Measurements from ENCODE around the gene MS4A7.

The MS4A7 gene

DNA sequence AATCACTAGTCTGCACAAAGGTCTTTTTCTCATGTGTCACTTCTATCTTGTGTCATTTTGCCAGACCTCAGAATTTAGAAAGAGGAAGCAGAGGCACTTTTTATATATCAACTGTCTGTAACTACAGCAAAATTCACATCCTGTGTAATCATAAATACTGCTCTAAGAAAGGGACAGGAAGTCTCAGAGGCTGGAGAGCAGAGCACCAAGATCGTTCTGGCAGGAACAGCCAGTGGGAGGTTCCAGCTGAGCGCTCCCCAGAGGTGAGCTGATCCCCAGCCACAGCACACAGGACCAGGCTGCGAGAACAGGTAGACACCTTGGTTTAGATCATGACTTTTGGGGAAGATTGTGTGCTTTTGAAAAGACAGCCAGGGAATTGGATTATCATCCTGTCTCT, at the start of gene MS4A7:
Gene MS4A7, plus strand, starts transcription at position 179 of the 400 bp plus-strand sequence. CDS start 4,610 bp downstream, outside the sequence.
- Mint-ChIP-seq H3K4me3 (no peak within 1 kb of the TSS), H3K36me3 (ENCODE audit: low read depth) (no peaks in the 10 kb centered on the region), H3K9me3 (no peaks in the 10 kb centered on the region), H3K27ac (no peak within 1 kb of the TSS), H3K4me1 (ENCODE audit: low read depth) (peaks cover 7% of the 10 kb centered on the region), H3K27me3 (peaks cover 42% of the 10 kb centered on the region)
- no peak for DNase-seq

- Mint-ChIP-seq H3K9me3 (no peaks in the 10 kb centered on the region), H3K4me3 (no peak overlapping the region), H3K27me3 (peaks cover 30% of the 10 kb centered on the region), H3K4me1 (ENCODE audit: low read depth) (peaks cover under 1% of the 10 kb centered on the region), H3K36me3 (ENCODE audit: low read depth) (no peaks in the 10 kb centered on the region), H3K27ac (no peak overlapping the region)
- no peak for DNase-seq
Measured at GRCh38 chr11:60332846-60333245, 45.5 kb upstream of the MS4A7 start.

DNA sequence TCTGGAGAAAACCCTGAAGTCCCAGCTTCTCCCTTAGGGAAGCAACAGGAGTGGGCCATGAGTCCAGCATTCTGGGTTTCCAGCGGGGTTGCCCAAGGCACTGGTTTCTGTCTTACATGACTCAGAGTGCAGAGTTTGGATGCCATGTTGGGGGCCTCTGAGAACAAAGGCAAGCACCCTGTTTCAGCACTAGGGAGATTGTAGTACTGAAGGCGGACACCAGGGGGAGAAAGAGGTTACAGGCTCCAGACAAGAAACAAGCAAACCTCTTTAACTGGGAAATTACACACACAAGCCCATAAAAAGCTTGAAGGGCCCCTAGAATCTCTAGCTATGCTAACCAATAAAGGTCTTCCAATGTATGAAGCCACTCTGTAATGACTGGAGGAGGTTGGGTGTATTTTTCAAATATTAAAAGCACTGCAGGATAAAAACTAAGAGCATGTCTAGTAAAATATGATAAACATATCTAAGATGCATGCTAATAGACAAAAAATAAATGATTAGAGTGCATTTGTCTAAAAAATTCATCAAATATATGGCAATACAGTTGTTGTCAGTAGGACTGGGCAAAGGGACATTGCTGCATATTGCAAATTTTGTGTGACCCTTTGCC, 44.2 kb upstream of the MS4A7 start:
- H3K4me1 Mint-ChIP-seq (ENCODE audit: low read depth), result peaks cover 2% of the 10 kb centered on the region
- no peaks in the 10 kb centered on the region for H3K36me3 Mint-ChIP-seq (ENCODE audit: low read depth)
- DNase-seq, result peak; percentile 63
- peaks cover 36% of the 10 kb centered on the region for H3K27me3 Mint-ChIP-seq
- no peak overlapping the region for H3K4me3 Mint-ChIP-seq
- H3K27ac Mint-ChIP-seq, result no peak overlapping the region
- H3K9me3 Mint-ChIP-seq, result no peaks in the 10 kb centered on the region

DNA sequence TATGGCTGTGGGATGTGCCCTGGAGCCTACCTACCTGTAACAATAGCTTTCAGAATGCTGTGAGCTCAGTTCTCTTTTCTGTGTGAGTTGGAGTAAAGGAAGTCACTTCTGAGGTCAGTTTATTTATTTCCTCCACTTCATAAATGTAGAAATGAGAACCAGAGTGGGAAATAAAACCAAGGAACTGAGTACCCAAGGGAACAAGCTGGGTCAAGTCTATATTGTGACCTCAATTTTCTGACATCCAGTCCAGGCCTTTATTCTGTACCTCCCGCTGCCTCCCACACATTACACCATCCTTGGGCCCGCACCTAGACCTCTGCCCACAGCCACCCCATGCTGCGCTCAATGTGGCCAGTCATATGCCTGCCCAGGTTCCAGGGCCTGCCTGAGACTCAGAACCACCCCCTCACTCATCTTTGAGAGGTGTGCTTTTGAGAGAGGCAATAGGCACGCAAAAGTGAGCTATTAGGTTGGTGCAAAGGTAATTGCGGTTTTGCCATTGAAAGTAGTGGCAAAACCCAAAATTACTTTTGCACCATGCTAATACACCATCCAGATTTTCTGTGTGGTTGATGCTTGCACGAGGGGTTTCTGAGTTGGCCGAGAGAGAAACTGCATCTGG, 41.5 kb upstream of the MS4A7 start:
- Mint-ChIP-seq H3K27ac (no peak overlapping the region), H3K4me1 (ENCODE audit: low read depth) (peaks cover 2% of the 10 kb centered on the region), H3K27me3 (peaks cover 39% of the 10 kb centered on the region), H3K9me3 (no peaks in the 10 kb centered on the region), H3K36me3 (ENCODE audit: low read depth) (no peaks in the 10 kb centered on the region), H3K4me3 (no peak overlapping the region)
- DNase-seq, result no peak

DNA sequence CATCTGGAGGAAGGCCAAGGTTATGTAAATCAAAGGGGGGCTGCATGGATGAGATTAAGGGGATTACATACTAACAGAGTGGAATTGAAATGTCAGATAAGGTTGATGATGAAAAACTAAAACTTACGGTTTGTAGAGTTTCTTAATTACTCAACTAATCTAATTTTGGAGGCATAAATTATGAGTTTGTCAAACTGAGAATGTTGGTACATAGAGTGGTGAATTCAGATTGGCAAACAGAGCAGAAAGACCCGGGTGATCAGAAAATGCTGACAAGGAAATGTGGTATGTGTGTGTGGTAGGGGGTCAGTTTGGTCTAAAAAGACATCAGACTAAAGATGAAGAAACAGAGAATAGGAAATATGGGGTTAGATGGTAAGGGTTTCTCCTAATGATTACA, 40.3 kb upstream of the MS4A7 start:
- Mint-ChIP-seq H3K27me3 (peaks cover 43% of the 10 kb centered on the region), H3K4me3 (no peak overlapping the region), H3K36me3 (ENCODE audit: low read depth) (no peaks in the 10 kb centered on the region), H3K27ac (no peak overlapping the region), H3K4me1 (ENCODE audit: low read depth) (peaks cover 2% of the 10 kb centered on the region), H3K9me3 (no peaks in the 10 kb centered on the region)
- DNase-seq, result no peak

GRCh38 chr11:60339356-60339755, 39.0 kb upstream of the MS4A7 start:
- H3K27ac Mint-ChIP-seq, result no peak overlapping the region
- H3K4me3 Mint-ChIP-seq, result no peak overlapping the region
- DNase-seq, result no peak

GRCh38 chr11:60343094-60343704, 35.1 kb upstream of the MS4A7 start:
- Mint-ChIP-seq H3K27ac (no peak overlapping the region), H3K36me3 (ENCODE audit: low read depth) (no peaks in the 10 kb centered on the region), H3K4me1 (ENCODE audit: low read depth) (no peaks in the 10 kb centered on the region), H3K9me3 (no peaks in the 10 kb centered on the region), H3K27me3 (peaks cover 49% of the 10 kb centered on the region), H3K4me3 (no peak overlapping the region)
- no peak for DNase-seq

More at GRCh38 chr11:60339356-60339755, 39.0 kb upstream of the MS4A7 start:
- Mint-ChIP-seq H3K4me1 (ENCODE audit: low read depth) (peaks cover 2% of the 10 kb centered on the region), H3K36me3 (ENCODE audit: low read depth) (no peaks in the 10 kb centered on the region), H3K27me3 (peaks cover 41% of the 10 kb centered on the region), H3K9me3 (no peaks in the 10 kb centered on the region)

- H3K4me1 Mint-ChIP-seq (ENCODE audit: low read depth), result no peaks in the 10 kb centered on the region
- H3K4me3 Mint-ChIP-seq, result no peak overlapping the region
- peaks cover 51% of the 10 kb centered on the region for H3K27me3 Mint-ChIP-seq
- no peaks in the 10 kb centered on the region for H3K9me3 Mint-ChIP-seq
- H3K36me3 Mint-ChIP-seq (ENCODE audit: low read depth), result no peaks in the 10 kb centered on the region
- no peak for DNase-seq
- H3K27ac Mint-ChIP-seq, result no peak overlapping the region
Measured at GRCh38 chr11:60344146-60344545, 34.2 kb upstream of the MS4A7 start.

- no peak overlapping the region for H3K27ac Mint-ChIP-seq
- H3K9me3 Mint-ChIP-seq, result no peaks in the 10 kb centered on the region
- no peaks in the 10 kb centered on the region for H3K4me1 Mint-ChIP-seq (ENCODE audit: low read depth)
Measured at GRCh38 chr11:60345489-60345888, 32.8 kb upstream of the MS4A7 start.

GRCh38 chr11:60347084-60347797, 31.1 kb upstream of the MS4A7 start:
- Mint-ChIP-seq H3K4me1 (ENCODE audit: low read depth) (no peaks in the 10 kb centered on the region), H3K4me3 (no peak overlapping the region), H3K27me3 (peaks cover 49% of the 10 kb centered on the region), H3K9me3 (no peaks in the 10 kb centered on the region), H3K36me3 (ENCODE audit: low read depth) (no peaks in the 10 kb centered on the region), H3K27ac (no peak overlapping the region)
- no peak for DNase-seq

More at GRCh38 chr11:60345489-60345888, 32.8 kb upstream of the MS4A7 start:
- Mint-ChIP-seq H3K36me3 (ENCODE audit: low read depth) (no peaks in the 10 kb centered on the region), H3K27me3 (peaks cover 54% of the 10 kb centered on the region), H3K4me3 (no peak overlapping the region)
- DNase-seq, result no peak

GRCh38 chr11:60348116-60348515, 30.2 kb upstream of the MS4A7 start:
- H3K4me1 Mint-ChIP-seq (ENCODE audit: low read depth), result no peaks in the 10 kb centered on the region
- H3K9me3 Mint-ChIP-seq, result no peaks in the 10 kb centered on the region
- H3K4me3 Mint-ChIP-seq, result no peak overlapping the region
- no peak for DNase-seq
- no peak overlapping the region for H3K27ac Mint-ChIP-seq
- H3K27me3 Mint-ChIP-seq, result peaks cover 44% of the 10 kb centered on the region
- H3K36me3 Mint-ChIP-seq (ENCODE audit: low read depth), result no peaks in the 10 kb centered on the region

DNA sequence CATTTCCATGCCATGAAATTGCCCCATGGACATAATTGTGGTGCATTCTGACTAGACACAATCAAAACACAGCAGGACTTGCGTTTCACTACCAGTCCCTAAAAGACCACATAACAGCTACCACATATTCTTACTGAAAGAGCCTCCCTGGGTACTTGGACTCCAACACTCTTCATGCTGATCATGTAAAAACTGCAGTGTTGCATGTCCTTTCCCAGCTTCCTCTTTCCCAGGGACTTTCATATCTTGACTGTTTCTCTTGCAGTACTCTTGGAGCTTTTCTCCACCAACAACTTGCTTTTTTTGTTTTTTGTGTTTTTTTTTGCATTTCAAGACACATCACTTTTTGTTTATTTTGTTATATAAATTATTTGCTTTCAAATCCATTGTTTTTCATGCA, 28.3 kb upstream of the MS4A7 start:
- no peaks in the 10 kb centered on the region for H3K4me1 Mint-ChIP-seq (ENCODE audit: low read depth)
- no peak for DNase-seq
- H3K4me3 Mint-ChIP-seq, result no peak overlapping the region
- no peak overlapping the region for H3K27ac Mint-ChIP-seq
- H3K36me3 Mint-ChIP-seq (ENCODE audit: low read depth), result no peaks in the 10 kb centered on the region
- H3K9me3 Mint-ChIP-seq, result no peaks in the 10 kb centered on the region
- peaks cover 31% of the 10 kb centered on the region for H3K27me3 Mint-ChIP-seq

DNA sequence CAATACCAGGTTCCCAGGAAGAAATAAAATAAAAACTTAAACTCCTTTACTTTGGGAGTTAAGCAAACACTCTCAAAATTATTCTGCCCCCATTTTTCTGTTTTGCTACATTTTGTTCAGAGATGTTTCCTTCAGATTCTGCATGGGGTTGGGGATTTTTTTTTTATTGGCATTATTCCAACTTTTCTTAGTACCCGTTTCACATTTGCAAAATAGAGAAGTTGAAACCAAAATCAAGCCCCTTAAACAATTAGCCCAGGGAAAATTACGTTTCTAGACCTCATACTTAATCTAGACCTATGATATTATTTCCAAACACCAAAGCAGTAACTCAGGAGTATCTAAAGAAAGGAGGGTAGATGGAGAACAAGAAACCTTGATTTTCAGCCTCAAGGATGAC, 20.6 kb upstream of the MS4A7 start:
- Mint-ChIP-seq H3K36me3 (ENCODE audit: low read depth) (no peaks in the 10 kb centered on the region), H3K27me3 (peaks cover 11% of the 10 kb centered on the region), H3K27ac (no peak overlapping the region), H3K4me3 (no peak overlapping the region), H3K9me3 (no peaks in the 10 kb centered on the region), H3K4me1 (ENCODE audit: low read depth) (no peaks in the 10 kb centered on the region)
- no peak for DNase-seq

GRCh38 chr11:60360621-60361020, 17.7 kb upstream of the MS4A7 start:
- DNase-seq, result no peak
- no peak overlapping the region for H3K4me3 Mint-ChIP-seq
- no peaks in the 10 kb centered on the region for H3K36me3 Mint-ChIP-seq (ENCODE audit: low read depth)
- no peak overlapping the region for H3K27ac Mint-ChIP-seq
- H3K4me1 Mint-ChIP-seq (ENCODE audit: low read depth), result no peaks in the 10 kb centered on the region
- no peaks in the 10 kb centered on the region for H3K9me3 Mint-ChIP-seq
- peaks cover 38% of the 10 kb centered on the region for H3K27me3 Mint-ChIP-seq

DNA sequence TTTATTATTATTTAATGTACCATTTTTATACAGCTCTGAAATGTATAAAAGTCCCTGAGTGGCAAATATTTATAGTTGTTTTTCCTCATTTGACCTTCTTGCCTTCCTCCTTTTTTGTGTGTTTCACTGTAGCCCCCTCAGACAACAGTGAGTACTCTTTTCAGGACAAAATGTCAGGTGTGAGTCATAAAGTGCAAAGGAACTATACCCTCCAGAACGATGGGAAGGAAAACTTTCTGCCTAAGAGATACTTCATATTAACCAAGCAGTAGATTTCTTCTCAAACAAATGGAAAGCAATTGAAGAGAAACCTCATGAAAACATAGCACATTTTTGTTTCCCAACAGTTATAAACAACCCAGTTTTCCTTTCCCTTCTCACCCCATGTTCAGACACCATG, 16.1 kb upstream of the MS4A7 start:
- Mint-ChIP-seq H3K4me3 (no peak overlapping the region), H3K27ac (no peak overlapping the region), H3K36me3 (ENCODE audit: low read depth) (no peaks in the 10 kb centered on the region), H3K27me3 (peaks cover 36% of the 10 kb centered on the region), H3K9me3 (no peaks in the 10 kb centered on the region), H3K4me1 (ENCODE audit: low read depth) (peaks cover 3% of the 10 kb centered on the region)
- no peak for DNase-seq
